Measurements from ENCODE around the gene PHLDB1.
"Not testable (repeated sequence)": the region's sequence is repeated elsewhere in the genome, so short reads cannot be mapped to it uniquely, and the experiment has no call there.

PHLDB1 gene

GRCh38 chr11:118682939-118683338, 75.5 kb downstream of the PHLDB1 start:
- not testable (repeated sequence) for H3K27me3 Mint-ChIP-seq; H3K4me1 Mint-ChIP-seq; H3K9me3 Mint-ChIP-seq; H3K27ac Mint-ChIP-seq (ENCODE audit: low read depth); ATAC-seq (replicated peaks; ENCODE audit: extremely low read depth, poor library complexity, severe bottlenecking); DNase-seq (ENCODE audit: low spot score in 2 of 2); H3K36me3 Mint-ChIP-seq (ENCODE audit: insufficient read depth); H3K4me3 Mint-ChIP-seq

GRCh38 chr11:118684187-118684586, 76.8 kb downstream of the PHLDB1 start:
- Mint-ChIP-seq H3K36me3 (ENCODE audit: insufficient read depth) (peaks cover 2% of the 10 kb centered on the region), H3K9me3 (no peaks in the 10 kb centered on the region), H3K4me1 (no peaks in the 10 kb centered on the region), H3K27me3 (no peaks in the 10 kb centered on the region), H3K4me3 (no peak overlapping the region), H3K27ac (ENCODE audit: low read depth) (no peak overlapping the region)
- DNase-seq (ENCODE audit: low spot score in 2 of 2) (no peak), ATAC-seq (replicated peaks; ENCODE audit: extremely low read depth, poor library complexity, severe bottlenecking) (no peak)

- no peak for ATAC-seq (replicated peaks; ENCODE audit: extremely low read depth, poor library complexity, severe bottlenecking)
- DNase-seq (ENCODE audit: low spot score in 2 of 2): no peak
- Mint-ChIP-seq H3K4me1 (peaks cover 26% of the 10 kb centered on the region), H3K27ac (ENCODE audit: low read depth) (peak overlapping the region; percentile 35), H3K27me3 (no peaks in the 10 kb centered on the region), H3K4me3 (no peak overlapping the region), H3K36me3 (ENCODE audit: insufficient read depth) (peaks cover 4% of the 10 kb centered on the region), H3K9me3 (no peaks in the 10 kb centered on the region)
Measured at GRCh38 chr11:118687906-118688305, 80.5 kb downstream of the PHLDB1 start.

GRCh38 chr11:118688339-118688738, 80.9 kb downstream of the PHLDB1 start:
- Mint-ChIP-seq H3K4me1 (peaks cover 30% of the 10 kb centered on the region), H3K27ac (ENCODE audit: low read depth) (peak overlapping the region; percentile 35)
- H3K36me3 Mint-ChIP-seq (ENCODE audit: insufficient read depth); DNase-seq (ENCODE audit: low spot score in 2 of 2); H3K4me3 Mint-ChIP-seq; ATAC-seq (replicated peaks; ENCODE audit: extremely low read depth, poor library complexity, severe bottlenecking); H3K9me3 Mint-ChIP-seq; H3K27me3 Mint-ChIP-seq: not testable (repeated sequence)

GRCh38 chr11:118688851-118689502, 81.6 kb downstream of the PHLDB1 start:
- peaks cover 4% of the 10 kb centered on the region for H3K36me3 Mint-ChIP-seq (ENCODE audit: insufficient read depth)
- ATAC-seq (replicated peaks; ENCODE audit: extremely low read depth, poor library complexity, severe bottlenecking): no peak
- no peaks in the 10 kb centered on the region for H3K27me3 Mint-ChIP-seq
- peaks cover 37% of the 10 kb centered on the region for H3K4me1 Mint-ChIP-seq
- no peaks in the 10 kb centered on the region for H3K9me3 Mint-ChIP-seq
- H3K4me3 Mint-ChIP-seq: no peak overlapping the region
- no peak for DNase-seq (ENCODE audit: low spot score in 2 of 2)
- peak overlapping the region; percentile 35 for H3K27ac Mint-ChIP-seq (ENCODE audit: low read depth)

GRCh38 chr11:118689503-118689851, 82.1 kb downstream of the PHLDB1 start:
- no peaks in the 10 kb centered on the region for H3K9me3 Mint-ChIP-seq
- peaks cover 42% of the 10 kb centered on the region for H3K4me1 Mint-ChIP-seq
- H3K27me3 Mint-ChIP-seq: no peaks in the 10 kb centered on the region
- peak overlapping the region; percentile 73 for H3K4me3 Mint-ChIP-seq
- ATAC-seq (replicated peaks; ENCODE audit: extremely low read depth, poor library complexity, severe bottlenecking) (no peak), DNase-seq (ENCODE audit: low spot score in 2 of 2) (no peak)
- H3K27ac Mint-ChIP-seq (ENCODE audit: low read depth): peak overlapping the region; percentile 60
- peaks cover 6% of the 10 kb centered on the region for H3K36me3 Mint-ChIP-seq (ENCODE audit: insufficient read depth)

- Mint-ChIP-seq H3K9me3 (no peaks in the 10 kb centered on the region), H3K27me3 (no peaks in the 10 kb centered on the region), H3K4me1 (peaks cover 47% of the 10 kb centered on the region), H3K27ac (ENCODE audit: low read depth) (peak overlapping the region; percentile 60), H3K36me3 (ENCODE audit: insufficient read depth) (peaks cover 8% of the 10 kb centered on the region), H3K4me3 (peak overlapping the region; percentile 73)
- ATAC-seq (replicated peaks; ENCODE audit: extremely low read depth, poor library complexity, severe bottlenecking) (peak; percentile 66), DNase-seq (ENCODE audit: low spot score in 2 of 2) (peak; percentile 69 to 81)
Measured at GRCh38 chr11:118689852-118690552, 82.6 kb downstream of the PHLDB1 start.

GRCh38 chr11:118690553-118691304, 83.3 kb downstream of the PHLDB1 start:
- Mint-ChIP-seq H3K36me3 (ENCODE audit: insufficient read depth) (peaks cover 8% of the 10 kb centered on the region), H3K27me3 (no peaks in the 10 kb centered on the region), H3K4me1 (peaks cover 54% of the 10 kb centered on the region), H3K27ac (ENCODE audit: low read depth) (peak overlapping the region; percentile 60), H3K9me3 (no peaks in the 10 kb centered on the region), H3K4me3 (peak overlapping the region; percentile 73)
- ATAC-seq (replicated peaks; ENCODE audit: extremely low read depth, poor library complexity, severe bottlenecking) (no peak), DNase-seq (ENCODE audit: low spot score in 2 of 2) (no peak)

- peaks cover 11% of the 10 kb centered on the region for H3K36me3 Mint-ChIP-seq (ENCODE audit: insufficient read depth)
- DNase-seq (ENCODE audit: low spot score in 2 of 2): peak; percentile 48 to 80
- H3K4me3 Mint-ChIP-seq: peak overlapping the region; percentile 61
Measured at GRCh38 chr11:118691926-118692830, 84.8 kb downstream of the PHLDB1 start.

GRCh38 chr11:118694185-118694584, 86.8 kb downstream of the PHLDB1 start:
- H3K27ac Mint-ChIP-seq (ENCODE audit: low read depth): peak overlapping the region; percentile 85
- peaks cover 56% of the 10 kb centered on the region for H3K4me1 Mint-ChIP-seq
- H3K9me3 Mint-ChIP-seq: no peaks in the 10 kb centered on the region

More at GRCh38 chr11:118691926-118692830, 84.8 kb downstream of the PHLDB1 start:
- no peaks in the 10 kb centered on the region for H3K27me3 Mint-ChIP-seq
- ATAC-seq (replicated peaks; ENCODE audit: extremely low read depth, poor library complexity, severe bottlenecking): peak; percentile 84
- no peaks in the 10 kb centered on the region for H3K9me3 Mint-ChIP-seq
- peaks cover 54% of the 10 kb centered on the region for H3K4me1 Mint-ChIP-seq
- H3K27ac Mint-ChIP-seq (ENCODE audit: low read depth): peak overlapping the region; percentile 85

GRCh38 chr11:118694771-118695170, 87.4 kb downstream of the PHLDB1 start:
- no peak overlapping the region for H3K4me3 Mint-ChIP-seq
- no peaks in the 10 kb centered on the region for H3K9me3 Mint-ChIP-seq
- DNase-seq (ENCODE audit: low spot score in 2 of 2) (no peak), ATAC-seq (replicated peaks; ENCODE audit: extremely low read depth, poor library complexity, severe bottlenecking) (no peak)
- peak overlapping the region; percentile 61 for H3K27ac Mint-ChIP-seq (ENCODE audit: low read depth)
- peaks cover 61% of the 10 kb centered on the region for H3K4me1 Mint-ChIP-seq
- H3K27me3 Mint-ChIP-seq: no peaks in the 10 kb centered on the region
- peaks cover 15% of the 10 kb centered on the region for H3K36me3 Mint-ChIP-seq (ENCODE audit: insufficient read depth)

More at GRCh38 chr11:118694185-118694584, 86.8 kb downstream of the PHLDB1 start:
- DNase-seq (ENCODE audit: low spot score in 2 of 2) (no peak), ATAC-seq (replicated peaks; ENCODE audit: extremely low read depth, poor library complexity, severe bottlenecking) (no peak)
- no peak overlapping the region for H3K4me3 Mint-ChIP-seq
- H3K36me3 Mint-ChIP-seq (ENCODE audit: insufficient read depth): peaks cover 11% of the 10 kb centered on the region
- no peaks in the 10 kb centered on the region for H3K27me3 Mint-ChIP-seq

GRCh38 chr11:118696673-118697226, 89.3 kb downstream of the PHLDB1 start:
- peak overlapping the region; percentile 95 for H3K27ac Mint-ChIP-seq (ENCODE audit: low read depth)
- peaks cover 18% of the 10 kb centered on the region for H3K36me3 Mint-ChIP-seq (ENCODE audit: insufficient read depth)
- H3K4me3 Mint-ChIP-seq: no peak overlapping the region
- H3K4me1 Mint-ChIP-seq: peaks cover 56% of the 10 kb centered on the region
- H3K9me3 Mint-ChIP-seq: no peaks in the 10 kb centered on the region
- DNase-seq (ENCODE audit: low spot score in 2 of 2) (no peak), ATAC-seq (replicated peaks; ENCODE audit: extremely low read depth, poor library complexity, severe bottlenecking) (no peak)
- no peaks in the 10 kb centered on the region for H3K27me3 Mint-ChIP-seq
